Activated T-cell treated with anti-CD3 and anti-CD28 coated beads, Interleukin-2, amount 50 U/mL, for 4 hours (primary cell): Measurements from ENCODE around the gene CDH16. TPM values are rescaled to one million over a fixed set of nuclear protein-coding genes. Genes with fewer than 3 reads are reported as not detected.

Experiments
- ATAC-seq, 2 donors: fragments of 200-7000 bp; cut with Tn5 transposase; one replicate each; pipeline ENCODE4 v1.10.0; 2021
- DNase-seq: peaks from one replicate; pipeline ENCODE4 v3.0.0-alpha.2; 2020
- H3K27me3 Mint-ChIP-seq: one replicate; pipeline ENCODE4 v1.8.0; 2021; ENCODE audit warnings: low read depth, mixed read lengths
- H3K36me3 Mint-ChIP-seq: one replicate; pipeline ENCODE4 v1.8.0; 2022; ENCODE audit warnings: mixed read lengths; ENCODE audit not compliant: insufficient read depth
- H3K4me1 Mint-ChIP-seq: one replicate; pipeline ENCODE4 v1.8.0; 2021; ENCODE audit warnings: low read depth, mixed read lengths
- H3K4me3 Mint-ChIP-seq: one replicate; pipeline ENCODE4 v1.8.0; 2021; ENCODE audit warnings: mild to moderate bottlenecking, moderate library complexity, mixed read lengths
- H3K9me3 Mint-ChIP-seq: one replicate; pipeline ENCODE4 v1.8.0; 2021; ENCODE audit warnings: mixed read lengths
- total RNA-seq, 3 donors: library from RNA; stranded (reverse); gene quantifications; one replicate each; pipeline ENCODE4 v1.2.1, GENCODE V29; 2021

CDH16 gene
- total RNA-seq, 3 donors from 2014 or later = not detected

DNA sequence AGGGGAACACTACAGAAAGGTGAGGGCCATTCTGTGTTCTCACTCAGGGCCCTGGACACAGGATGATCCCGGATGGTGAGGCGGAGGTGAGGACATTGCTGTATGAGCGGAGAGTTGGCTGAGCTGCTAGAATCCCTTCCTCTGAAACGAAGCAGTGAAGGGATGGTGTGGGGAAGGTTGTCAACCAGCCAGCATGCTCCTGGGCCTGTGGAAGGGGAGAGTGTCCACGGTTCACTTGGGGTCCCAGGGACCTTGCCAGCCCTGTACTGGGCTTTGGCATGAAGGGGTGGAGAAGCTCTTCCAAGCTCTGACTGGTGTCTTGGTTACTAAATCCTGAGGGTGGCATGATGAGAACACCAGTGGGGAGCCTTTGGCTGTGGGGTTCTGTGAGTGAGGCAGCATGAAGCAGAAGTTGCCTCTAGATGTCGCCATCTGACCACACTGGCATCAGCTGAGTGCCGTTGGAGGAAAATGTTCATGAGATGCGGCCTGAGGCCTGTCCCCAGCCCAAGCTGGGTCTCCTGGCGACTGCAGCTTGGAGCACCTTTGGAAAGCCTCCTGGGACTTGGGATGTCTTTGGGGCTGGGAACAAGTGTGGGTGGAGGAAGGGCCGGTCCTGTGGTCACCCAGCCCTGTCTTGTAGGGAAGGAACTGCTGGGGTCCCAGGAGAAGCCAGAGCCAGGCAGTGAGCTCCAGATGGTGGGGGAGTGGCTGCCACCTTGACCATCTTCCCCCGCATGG lies 23.6 kb downstream of the CDH16 start:
- H3K9me3 Mint-ChIP-seq = no peaks in the 10 kb centered on the region
- peak; percentile 48 for DNase-seq
- ATAC-seq = peak; percentile 86
- no peak overlapping the region for H3K4me3 Mint-ChIP-seq
- peaks cover 7% of the 10 kb centered on the region for H3K4me1 Mint-ChIP-seq
- H3K27me3 Mint-ChIP-seq = no peaks in the 10 kb centered on the region
- no peaks in the 10 kb centered on the region for H3K36me3 Mint-ChIP-seq

DNA sequence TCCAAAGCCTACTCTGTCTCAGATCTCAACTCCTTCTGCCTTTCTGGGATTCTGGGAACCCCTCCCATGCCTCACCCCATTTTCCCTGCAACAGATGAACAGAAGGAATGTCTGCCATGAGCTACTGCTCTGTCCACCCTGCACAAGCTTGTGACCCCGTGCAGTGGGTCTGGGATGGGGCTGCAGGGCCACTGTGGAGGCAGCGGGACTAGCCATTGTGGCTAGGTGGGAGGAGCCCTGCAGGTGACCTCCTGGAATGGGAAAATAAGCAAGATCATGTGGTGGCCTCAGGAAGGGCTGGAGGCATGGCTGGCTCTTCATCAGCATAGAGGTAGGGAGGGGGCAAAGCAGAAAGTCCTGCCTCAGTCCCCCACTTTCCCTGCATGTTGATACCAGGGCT lies 24.6 kb downstream of the CDH16 start:
- H3K4me3 Mint-ChIP-seq = no peak overlapping the region
- H3K9me3 Mint-ChIP-seq = no peaks in the 10 kb centered on the region
- no peaks in the 10 kb centered on the region for H3K27me3 Mint-ChIP-seq
- H3K36me3 Mint-ChIP-seq = no peaks in the 10 kb centered on the region
- ATAC-seq (no peak), DNase-seq (no peak)
- H3K4me1 Mint-ChIP-seq = peaks cover 7% of the 10 kb centered on the region

DNA sequence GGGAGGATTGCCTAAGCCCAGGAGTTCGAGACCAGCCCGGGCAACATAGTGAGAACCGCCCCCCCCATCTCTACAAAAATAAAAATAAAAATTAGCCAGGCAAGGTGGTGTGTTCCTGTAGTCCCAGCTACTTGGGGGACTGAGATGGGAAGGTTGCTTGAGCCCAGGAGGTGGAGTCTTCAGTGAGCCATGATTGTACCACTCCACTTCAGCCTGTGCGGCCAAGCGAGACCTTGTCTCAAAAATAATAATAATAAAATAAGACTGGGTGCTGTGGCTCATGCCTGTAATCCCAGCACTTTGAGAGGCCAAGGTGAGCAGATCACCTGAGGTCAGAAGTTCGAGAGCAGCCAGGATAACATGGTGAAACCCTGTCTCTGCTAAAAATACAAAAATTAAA lies 26.9 kb downstream of the CDH16 start:
- H3K9me3 Mint-ChIP-seq = no peaks in the 10 kb centered on the region
- H3K4me1 Mint-ChIP-seq = peaks cover 22% of the 10 kb centered on the region
- no peaks in the 10 kb centered on the region for H3K27me3 Mint-ChIP-seq
- H3K4me3 Mint-ChIP-seq = no peak overlapping the region
- ATAC-seq (no peak), DNase-seq (no peak)
- H3K36me3 Mint-ChIP-seq = peaks cover 11% of the 10 kb centered on the region

DNA sequence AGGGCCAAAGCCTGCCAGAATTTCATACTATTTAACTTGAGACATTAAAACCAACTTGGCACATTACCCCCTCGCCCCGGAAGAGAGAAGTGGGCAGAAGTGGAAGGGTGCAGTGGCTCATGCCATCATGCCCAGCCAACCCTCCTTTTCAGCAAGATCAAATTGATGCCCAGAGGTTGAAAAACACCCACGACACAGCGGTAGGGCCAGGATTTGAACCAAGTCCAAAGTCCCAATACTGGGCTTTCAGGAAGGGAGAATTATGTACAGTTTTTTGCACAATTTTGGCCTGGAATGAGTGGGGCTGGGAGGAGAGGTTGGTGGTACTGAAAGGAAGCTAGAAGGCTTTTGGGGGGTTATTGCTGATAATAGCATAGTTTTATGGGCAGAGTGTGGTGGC lies 27.3 kb downstream of the CDH16 start:
- Mint-ChIP-seq H3K4me3 (no peak overlapping the region), H3K4me1 (peaks cover 25% of the 10 kb centered on the region), H3K36me3 (peaks cover 14% of the 10 kb centered on the region), H3K9me3 (no peaks in the 10 kb centered on the region), H3K27me3 (no peaks in the 10 kb centered on the region)
- ATAC-seq (no peak), DNase-seq (no peak)

DNA sequence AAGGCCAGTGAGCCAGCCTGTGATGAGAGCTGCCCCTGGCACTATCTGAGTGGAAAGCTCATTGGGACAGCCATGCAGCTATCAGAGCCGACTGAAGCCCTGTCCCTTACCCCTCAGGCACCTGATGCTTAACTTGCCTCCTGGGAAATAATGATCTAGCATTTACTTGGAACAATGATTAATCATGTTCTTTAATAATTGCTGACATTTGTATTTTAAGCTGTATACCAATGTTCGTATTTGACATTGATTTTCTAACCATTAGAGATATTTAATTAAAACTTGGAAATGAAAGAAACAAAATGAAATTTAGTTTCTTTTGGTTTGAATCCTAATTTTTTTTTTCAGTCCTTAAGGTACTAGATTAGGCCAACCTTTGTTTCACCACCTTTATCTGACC lies 27.9 kb downstream of the CDH16 start:
- Mint-ChIP-seq H3K4me3 (no peak overlapping the region), H3K27me3 (no peaks in the 10 kb centered on the region), H3K36me3 (peaks cover 14% of the 10 kb centered on the region), H3K4me1 (peaks cover 25% of the 10 kb centered on the region), H3K9me3 (no peaks in the 10 kb centered on the region)
- ATAC-seq (no peak), DNase-seq (no peak)

DNA sequence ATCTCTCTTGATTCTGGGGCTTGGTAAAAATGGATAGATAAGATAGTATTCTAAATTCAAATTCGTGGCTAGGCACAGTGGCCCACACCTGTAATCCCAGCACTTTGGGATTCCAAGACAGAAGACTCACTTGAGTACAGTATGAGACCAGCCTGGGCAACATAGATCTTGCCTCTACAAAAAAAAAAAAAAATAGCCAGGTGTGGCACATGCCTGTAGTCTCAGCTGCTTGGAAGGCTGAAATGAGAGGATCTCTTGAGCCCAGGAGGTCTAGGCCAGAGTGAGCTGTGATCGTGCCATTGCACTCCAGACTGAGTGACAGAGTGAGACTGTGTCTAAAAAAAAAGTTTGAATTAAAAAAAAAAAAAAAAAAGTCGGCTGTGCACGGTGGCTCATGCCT lies 29.1 kb downstream of the CDH16 start:
- peaks cover 21% of the 10 kb centered on the region for H3K36me3 Mint-ChIP-seq

DNA sequence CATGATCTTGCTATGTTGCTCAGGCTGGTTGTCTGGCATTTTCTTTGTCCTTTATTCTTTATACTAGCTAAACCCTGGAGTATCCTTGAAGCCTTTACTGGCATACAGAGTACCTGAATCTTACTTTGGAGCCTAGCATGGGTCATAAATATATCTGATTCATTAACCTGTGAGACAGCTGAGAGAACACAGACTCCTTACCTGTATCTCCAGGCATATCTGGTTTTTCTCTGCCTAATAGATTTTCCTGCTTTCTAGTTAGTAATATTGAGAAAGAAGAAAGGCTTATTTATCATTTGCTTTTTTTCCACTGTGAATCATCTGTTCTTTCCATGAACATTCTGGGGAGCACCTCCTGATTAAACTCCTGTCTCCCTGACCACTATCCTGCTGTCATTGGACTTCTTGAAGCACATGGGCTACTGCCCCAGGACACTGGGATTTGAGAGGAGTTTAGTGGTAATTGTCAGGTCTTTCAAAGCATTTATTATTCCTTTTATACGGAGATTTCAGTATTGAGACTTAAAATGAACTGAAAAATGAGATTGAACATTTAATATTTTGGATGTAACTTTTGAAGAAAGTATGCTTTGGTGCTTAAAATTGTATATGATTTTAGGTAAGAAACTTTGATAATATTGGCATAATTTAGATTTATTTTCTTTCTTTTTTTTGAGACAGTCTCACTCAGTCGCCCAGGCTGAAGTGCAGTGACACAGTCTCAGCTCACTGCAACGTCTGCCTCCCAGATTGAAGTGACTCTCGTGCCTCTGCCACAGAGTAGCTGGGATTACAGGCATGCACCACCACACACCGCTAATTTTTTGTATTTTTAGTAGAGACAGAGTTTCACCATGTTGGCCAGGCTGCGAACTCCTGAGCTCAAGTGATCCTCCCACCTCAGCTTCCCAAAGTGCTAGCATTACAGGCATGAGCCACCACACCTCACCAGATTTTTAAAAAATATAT lies 29.8 kb downstream of the CDH16 start:
- DNase-seq (no peak), ATAC-seq (no peak)
- Mint-ChIP-seq H3K4me1 (peaks cover 26% of the 10 kb centered on the region), H3K27me3 (no peaks in the 10 kb centered on the region), H3K36me3 (peaks cover 25% of the 10 kb centered on the region), H3K4me3 (no peak overlapping the region), H3K9me3 (no peaks in the 10 kb centered on the region)

More for the DNA sequence above, 29.1 kb downstream of the CDH16 start:
- H3K4me3 Mint-ChIP-seq = no peak overlapping the region
- H3K4me1 Mint-ChIP-seq = peaks cover 26% of the 10 kb centered on the region
- no peaks in the 10 kb centered on the region for H3K27me3 Mint-ChIP-seq
- H3K9me3 Mint-ChIP-seq = no peaks in the 10 kb centered on the region
- no peak for DNase-seq
- ATAC-seq = no peak

DNA sequence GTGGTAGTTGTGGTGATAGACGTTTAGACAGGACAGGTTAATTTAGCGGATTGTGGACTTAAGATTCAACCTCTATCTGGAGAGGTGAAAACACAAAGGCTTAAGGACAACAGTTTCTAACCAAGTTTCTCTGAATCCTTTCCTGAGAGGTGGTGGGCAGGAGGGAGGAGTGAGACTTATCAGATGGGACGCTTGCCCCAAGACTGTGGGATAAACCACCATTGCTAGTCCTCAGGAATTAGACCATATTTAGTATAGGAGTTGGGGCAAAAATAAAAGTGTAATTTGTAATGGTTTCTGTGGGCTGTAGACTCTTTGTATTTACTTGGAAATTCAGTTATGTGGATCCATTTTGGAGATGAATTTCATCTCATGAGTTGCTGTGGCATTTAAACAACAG lies 31.8 kb downstream of the CDH16 start:
- Mint-ChIP-seq H3K36me3 (peaks cover 25% of the 10 kb centered on the region), H3K4me1 (peaks cover 21% of the 10 kb centered on the region), H3K27me3 (no peaks in the 10 kb centered on the region), H3K9me3 (no peaks in the 10 kb centered on the region), H3K4me3 (no peak overlapping the region)
- no peak for ATAC-seq
- DNase-seq = no peak

DNA sequence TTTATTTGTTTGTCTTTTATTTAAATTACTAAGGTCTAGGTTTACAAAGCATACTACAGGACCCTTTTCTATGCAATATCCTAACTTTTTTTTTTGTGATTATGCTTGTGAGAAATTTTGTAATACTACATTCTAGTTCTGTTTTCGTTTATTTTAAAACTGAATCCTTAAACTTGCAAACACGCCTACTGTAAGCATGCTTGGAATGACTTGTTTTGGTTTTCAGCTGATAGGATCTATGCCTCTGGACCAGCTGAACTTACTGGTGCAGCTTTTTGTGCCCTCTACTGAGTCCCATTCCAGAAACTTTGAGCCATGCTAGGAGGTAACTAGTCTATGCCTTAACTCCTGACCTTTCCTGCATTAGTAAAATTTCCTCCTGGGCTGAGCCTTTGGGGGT lies 32.4 kb downstream of the CDH16 start:
- H3K27me3 Mint-ChIP-seq = no peaks in the 10 kb centered on the region
- DNase-seq (no peak), ATAC-seq (no peak)
- H3K9me3 Mint-ChIP-seq = no peaks in the 10 kb centered on the region
- H3K36me3 Mint-ChIP-seq = peaks cover 25% of the 10 kb centered on the region
- no peak overlapping the region for H3K4me3 Mint-ChIP-seq
- H3K4me1 Mint-ChIP-seq = peaks cover 25% of the 10 kb centered on the region

DNA sequence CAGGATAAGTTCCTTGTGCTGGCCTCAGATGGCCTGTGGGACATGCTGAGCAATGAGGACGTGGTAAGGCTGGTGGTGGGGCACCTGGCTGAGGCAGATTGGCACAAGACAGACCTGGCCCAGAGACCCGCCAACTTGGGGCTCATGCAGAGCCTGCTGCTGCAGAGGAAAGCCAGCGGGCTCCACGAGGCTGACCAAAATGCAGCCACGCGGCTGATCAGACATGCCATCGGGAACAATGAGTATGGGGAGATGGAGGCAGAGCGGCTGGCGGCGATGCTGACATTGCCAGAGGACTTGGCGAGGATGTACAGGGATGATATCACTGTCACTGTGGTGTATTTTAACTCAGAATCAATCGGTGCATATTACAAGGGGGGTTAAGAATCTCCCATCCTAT lies 33.2 kb downstream of the CDH16 start:
- Mint-ChIP-seq H3K27me3 (no peaks in the 10 kb centered on the region), H3K36me3 (peaks cover 25% of the 10 kb centered on the region), H3K4me1 (peaks cover 25% of the 10 kb centered on the region), H3K4me3 (no peak overlapping the region), H3K9me3 (no peaks in the 10 kb centered on the region)
- ATAC-seq (no peak), DNase-seq (no peak)

DNA sequence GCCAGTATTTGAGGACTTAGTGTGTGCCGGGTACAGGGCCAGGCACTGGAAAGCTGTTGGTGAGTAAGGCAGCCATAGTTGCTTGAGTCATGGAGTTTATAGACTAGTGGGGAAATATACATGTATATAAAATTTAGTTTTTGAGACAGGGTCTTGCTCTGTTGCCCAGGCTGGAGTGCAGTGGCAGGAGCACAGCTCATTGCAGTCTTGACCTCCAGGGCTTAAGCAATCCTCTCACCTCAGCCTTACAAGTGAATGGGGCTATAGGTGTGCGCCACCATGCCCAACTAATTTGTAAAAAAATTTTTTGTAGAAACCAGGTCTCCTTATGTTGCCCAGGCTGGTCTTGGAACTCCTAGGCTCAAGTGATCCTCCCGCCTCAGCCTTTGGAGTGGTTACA lies 36.0 kb downstream of the CDH16 start:
- Mint-ChIP-seq H3K9me3 (no peaks in the 10 kb centered on the region), H3K4me3 (no peak overlapping the region), H3K27me3 (no peaks in the 10 kb centered on the region), H3K36me3 (peaks cover 23% of the 10 kb centered on the region), H3K4me1 (peaks cover 38% of the 10 kb centered on the region)
- ATAC-seq = no peak
- no peak for DNase-seq

DNA sequence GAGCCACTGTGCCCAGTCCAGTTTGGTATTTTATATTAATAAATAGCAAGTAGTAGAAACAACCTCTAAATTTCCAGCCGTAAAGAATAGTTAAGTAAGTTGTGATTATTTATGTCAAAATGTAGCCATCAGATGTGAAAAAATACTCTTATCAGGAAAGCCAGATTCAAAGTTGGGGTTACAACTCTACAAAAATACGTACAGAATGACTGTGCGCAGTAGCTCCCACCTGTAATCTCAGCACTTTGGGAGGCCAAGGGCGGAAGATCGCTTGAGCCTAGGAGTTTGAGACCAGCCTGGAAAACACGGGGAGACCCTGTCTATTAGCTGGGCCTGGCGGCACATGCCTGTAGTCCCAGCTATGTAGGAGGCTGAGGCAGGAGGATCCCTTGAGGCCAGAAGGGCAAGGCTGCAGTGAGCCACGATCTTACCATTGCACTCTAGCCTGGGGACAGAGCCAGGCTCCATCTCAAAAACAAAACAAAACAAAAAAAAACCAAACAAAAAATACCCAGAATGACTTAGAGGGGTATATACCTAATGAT lies 36.6 kb downstream of the CDH16 start:
- DNase-seq = no peak
- H3K27me3 Mint-ChIP-seq = no peaks in the 10 kb centered on the region
- H3K9me3 Mint-ChIP-seq = no peaks in the 10 kb centered on the region
- no peak for ATAC-seq
- H3K4me3 Mint-ChIP-seq = peak overlapping the region; percentile 99
- H3K36me3 Mint-ChIP-seq = peaks cover 19% of the 10 kb centered on the region
- H3K4me1 Mint-ChIP-seq = peaks cover 34% of the 10 kb centered on the region

DNA sequence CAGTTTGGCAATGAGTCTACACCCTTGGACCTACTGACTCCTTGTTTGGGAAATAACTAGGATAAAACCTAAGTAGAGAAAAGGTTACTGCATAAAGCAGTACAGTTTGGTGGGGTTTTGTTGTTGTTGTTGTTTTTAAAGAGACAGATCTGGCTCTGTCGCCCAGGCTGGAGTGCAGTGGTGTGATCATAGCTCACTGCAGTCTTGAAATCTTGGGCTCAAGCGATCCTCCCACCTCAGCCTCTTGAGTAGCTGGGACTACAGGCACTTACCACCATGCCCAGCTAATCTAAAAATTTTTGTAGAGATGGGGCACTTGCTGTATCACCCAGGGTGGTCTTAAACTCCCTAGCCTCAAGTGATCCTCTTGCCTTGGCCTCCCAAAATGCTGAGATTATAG lies 37.1 kb downstream of the CDH16 start:
- Mint-ChIP-seq H3K27me3 (no peaks in the 10 kb centered on the region), H3K4me3 (peak overlapping the region; percentile 99), H3K4me1 (peaks cover 31% of the 10 kb centered on the region), H3K9me3 (peaks cover 2% of the 10 kb centered on the region), H3K36me3 (peaks cover 14% of the 10 kb centered on the region)
- no peak for ATAC-seq
- no peak for DNase-seq

DNA sequence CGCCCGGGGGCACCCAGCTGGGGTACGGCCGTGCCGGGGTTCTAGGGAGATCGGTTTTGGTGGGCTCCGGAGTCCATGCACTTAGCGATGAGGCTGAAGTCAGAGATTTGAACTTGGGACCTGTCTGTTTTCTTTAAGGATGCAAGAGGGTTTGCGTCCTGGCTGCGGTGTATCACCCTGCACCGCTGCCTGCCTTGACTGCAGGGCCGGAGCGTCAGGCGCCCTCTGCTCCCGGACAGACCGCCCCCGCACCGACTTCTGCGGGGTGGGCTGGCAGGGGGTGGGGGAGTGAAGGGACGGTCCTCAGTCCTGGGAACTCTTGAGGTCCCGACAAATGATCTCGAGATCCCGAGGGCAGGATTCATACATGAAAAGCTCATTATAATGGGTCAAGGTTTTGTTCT lies 37.7 kb downstream of the CDH16 start:
- peaks cover 34% of the 10 kb centered on the region for H3K4me1 Mint-ChIP-seq
- H3K4me3 Mint-ChIP-seq = peak overlapping the region; percentile 99
- H3K27me3 Mint-ChIP-seq = no peaks in the 10 kb centered on the region

More for the DNA sequence above, 37.7 kb downstream of the CDH16 start:
- peaks cover 7% of the 10 kb centered on the region for H3K9me3 Mint-ChIP-seq
- ATAC-seq = peak; percentile 3 to 7
- H3K36me3 Mint-ChIP-seq = peaks cover 13% of the 10 kb centered on the region
- no peak for DNase-seq
